HG02870 (cell line): Measurements from ENCODE around the gene IRF6.

ENCODE experiments used
- ATAC-seq: cut with Tn5 transposase; IDR thresholded peaks from one replicate; pipeline ENCODE4 v1.9.1; 2021; ENCODE audit warnings: mild to moderate bottlenecking, moderate library complexity; ENCODE audit not compliant: unreplicated experiment

Gene IRF6

GRCh38 chr1:209805875-209806760, at the start of gene IRF6:
IRF6 (minus strand) TSS chr1:209806142; CDS start chr1:209801413, 4,729 bp downstream.
- peak; percentile 81 for ATAC-seq

- no peak for ATAC-seq
Observed at GRCh38 chr1:209855623-209856022, 49.7 kb upstream of the IRF6 start.

- ATAC-seq, result no peak
Observed at GRCh38 chr1:209855006-209855405, 49.1 kb upstream of the IRF6 start.

- ATAC-seq, result no peak
Observed at GRCh38 chr1:209854196-209854595, 48.3 kb upstream of the IRF6 start.

- ATAC-seq, result no peak
Observed at GRCh38 chr1:209853676-209854075, 47.7 kb upstream of the IRF6 start.

- peak; percentile 95 for ATAC-seq
Observed at GRCh38 chr1:209850342-209850979, 44.5 kb upstream of the IRF6 start.

GRCh38 chr1:209849388-209849787, 43.4 kb upstream of the IRF6 start:
- ATAC-seq, result no peak

GRCh38 chr1:209845408-209845725, 39.4 kb upstream of the IRF6 start:
- ATAC-seq, result no peak

- no peak for ATAC-seq
Observed at GRCh38 chr1:209844695-209845407, 38.9 kb upstream of the IRF6 start.

- no peak for ATAC-seq
Observed at GRCh38 chr1:209840611-209841010, 34.7 kb upstream of the IRF6 start.

GRCh38 chr1:209839875-209840546, 34.1 kb upstream of the IRF6 start:
- no peak for ATAC-seq

- ATAC-seq, result no peak
Observed at GRCh38 chr1:209838537-209838936, 32.6 kb upstream of the IRF6 start.

GRCh38 chr1:209837671-209838070, 31.7 kb upstream of the IRF6 start:
- no peak for ATAC-seq

- ATAC-seq, result no peak
Observed at GRCh38 chr1:209835782-209836298, 29.9 kb upstream of the IRF6 start.

- no peak for ATAC-seq
Observed at GRCh38 chr1:209831615-209832014, 25.7 kb upstream of the IRF6 start.

- no peak for ATAC-seq
Observed at GRCh38 chr1:209830722-209831121, 24.8 kb upstream of the IRF6 start.

GRCh38 chr1:209829716-209830115, 23.8 kb upstream of the IRF6 start:
- ATAC-seq, result no peak

- peak; percentile 87 for ATAC-seq
Observed at GRCh38 chr1:209827384-209828262, 21.7 kb upstream of the IRF6 start, which contains the start of gene UTP25. UTP25 (plus strand) TSS chr1:209827972; CDS start chr1:209828064, 92 bp downstream.

GRCh38 chr1:209825591-209826434, 19.9 kb upstream of the IRF6 start:
- ATAC-seq, result no peak
